Measurements from ENCODE around the gene PBX4. TPM values are rescaled to one million over a fixed set of nuclear protein-coding genes. Genes with fewer than 3 reads are reported as not detected.

The PBX4 gene
- total RNA-seq, 2 experiments from 2014 or later = 13.8 to 15.6 TPM

- H3K27ac Mint-ChIP-seq = no peak overlapping the region
- CTCF ChIA-PET = interaction anchor here (2.4 kb wide), 1 partner anchor 11 kb away, joined by 9 read pairs; the partner anchor contains the start of gene GMIP
- H3K9me3 Mint-ChIP-seq = no peaks in the 10 kb centered on the region
- ATAC-seq (no peak), DNase-seq (no peak)
- TF ChIP-seq CTCF (IDR thresholded peaks at IDR 0.05) = no peak
- intact Hi-C loops (cut with micrococcal nuclease) = no loop called here
- POLR2A ChIA-PET = interaction anchor here (1.0 kb wide), 1 partner anchor 21 kb away, joined by 3 read pairs; no protein-coding TSS in a partner anchor
- H3K27me3 Mint-ChIP-seq = no peaks in the 10 kb centered on the region
- H3K36me3 Mint-ChIP-seq (ENCODE audit: low read depth) = peaks cover 49% of the 10 kb centered on the region
- H3K4me1 Mint-ChIP-seq (ENCODE audit: low read depth) = peaks cover 3% of the 10 kb centered on the region
- no peak overlapping the region for H3K4me3 Mint-ChIP-seq
Measured at GRCh38 chr19:19654441-19654840, 36.0 kb upstream of the PBX4 start.

GRCh38 chr19:19653597-19654147 is 35.2 kb upstream of the PBX4 start:
- intact Hi-C loops (cut with micrococcal nuclease) = no loop called here
- TF ChIP-seq CTCF (IDR thresholded peaks at IDR 0.05) = no peak
- ATAC-seq (no peak), DNase-seq (no peak)
- Mint-ChIP-seq H3K4me3 (no peak overlapping the region), H3K4me1 (ENCODE audit: low read depth) (peaks cover 3% of the 10 kb centered on the region), H3K27ac (no peak overlapping the region), H3K36me3 (ENCODE audit: low read depth) (peaks cover 50% of the 10 kb centered on the region), H3K27me3 (no peaks in the 10 kb centered on the region), H3K9me3 (no peaks in the 10 kb centered on the region)
- CTCF ChIA-PET = interaction anchor here (1.4 to 2.4 kb wide), 2 partner anchors 10 to 101 kb away, joined by 4 to 9 read pairs; partner anchors contain the start of gene GMIP
- POLR2A ChIA-PET = interaction anchor here (1.0 kb wide), 1 partner anchor 20 kb away, joined by 3 read pairs; no protein-coding TSS in a partner anchor

- no peak overlapping the region for H3K4me3 Mint-ChIP-seq
- TF ChIP-seq CTCF (IDR thresholded peaks at IDR 0.05) = no peak
- H3K27ac Mint-ChIP-seq = no peak overlapping the region
- no peak for DNase-seq
- CTCF ChIA-PET = interaction anchor here (1.4 to 2.4 kb wide), 3 partner anchors 9 to 100 kb away, joined by 4 to 9 read pairs (median 5); partner anchors contain the start of gene GMIP
- no peaks in the 10 kb centered on the region for H3K27me3 Mint-ChIP-seq
- H3K9me3 Mint-ChIP-seq = no peaks in the 10 kb centered on the region
- ATAC-seq = no peak
- peaks cover 3% of the 10 kb centered on the region for H3K4me1 Mint-ChIP-seq (ENCODE audit: low read depth)
- H3K36me3 Mint-ChIP-seq (ENCODE audit: low read depth) = peaks cover 44% of the 10 kb centered on the region
- intact Hi-C loops (cut with micrococcal nuclease) = no loop called here
- POLR2A ChIA-PET = interaction anchor here (1.6 to 3.4 kb wide), 4 partner anchors 9 to 120 kb away, joined by 3 to 23 read pairs (median 6); partner anchors contain the start of genes ATP13A1 and LPAR2
Measured at GRCh38 chr19:19652482-19653295, 34.2 kb upstream of the PBX4 start.

GRCh38 chr19:19651076-19651475 is 32.6 kb upstream of the PBX4 start:
- ChIA-PET POLR2A (interaction anchor here (1.6 to 3.4 kb wide), 4 partner anchors 11 to 119 kb away, joined by 3 to 23 read pairs (median 6); partner anchors contain the start of genes ATP13A1 and LPAR2), CTCF (interaction anchor here (1.1 to 2.0 kb wide), 4 partner anchors 90 to 119 kb away, joined by 4 to 12 read pairs (median 4); no protein-coding TSS in a partner anchor)
- Mint-ChIP-seq H3K4me3 (no peak overlapping the region), H3K27ac (no peak overlapping the region), H3K9me3 (no peaks in the 10 kb centered on the region), H3K4me1 (ENCODE audit: low read depth) (no peaks in the 10 kb centered on the region), H3K27me3 (no peaks in the 10 kb centered on the region), H3K36me3 (ENCODE audit: low read depth) (peaks cover 40% of the 10 kb centered on the region)
- intact Hi-C loops (cut with micrococcal nuclease) = no loop called here
- no peak for TF ChIP-seq CTCF (IDR thresholded peaks at IDR 0.05)
- ATAC-seq = no peak
- no peak for DNase-seq
